GM18502 (cell line): ENCODE results near the gene LSR.
"Not testable (repeated sequence)": the region's sequence is repeated elsewhere in the genome, so short reads cannot be mapped to it uniquely, and the experiment has no call there.

ENCODE experiments used
- ATAC-seq: cut with Tn5 transposase; IDR thresholded peaks from one replicate; pipeline ENCODE4 v1.9.1; 2021; ENCODE audit warnings: mild to moderate bottlenecking; ENCODE audit not compliant: unreplicated experiment, poor library complexity

Gene LSR

DNA sequence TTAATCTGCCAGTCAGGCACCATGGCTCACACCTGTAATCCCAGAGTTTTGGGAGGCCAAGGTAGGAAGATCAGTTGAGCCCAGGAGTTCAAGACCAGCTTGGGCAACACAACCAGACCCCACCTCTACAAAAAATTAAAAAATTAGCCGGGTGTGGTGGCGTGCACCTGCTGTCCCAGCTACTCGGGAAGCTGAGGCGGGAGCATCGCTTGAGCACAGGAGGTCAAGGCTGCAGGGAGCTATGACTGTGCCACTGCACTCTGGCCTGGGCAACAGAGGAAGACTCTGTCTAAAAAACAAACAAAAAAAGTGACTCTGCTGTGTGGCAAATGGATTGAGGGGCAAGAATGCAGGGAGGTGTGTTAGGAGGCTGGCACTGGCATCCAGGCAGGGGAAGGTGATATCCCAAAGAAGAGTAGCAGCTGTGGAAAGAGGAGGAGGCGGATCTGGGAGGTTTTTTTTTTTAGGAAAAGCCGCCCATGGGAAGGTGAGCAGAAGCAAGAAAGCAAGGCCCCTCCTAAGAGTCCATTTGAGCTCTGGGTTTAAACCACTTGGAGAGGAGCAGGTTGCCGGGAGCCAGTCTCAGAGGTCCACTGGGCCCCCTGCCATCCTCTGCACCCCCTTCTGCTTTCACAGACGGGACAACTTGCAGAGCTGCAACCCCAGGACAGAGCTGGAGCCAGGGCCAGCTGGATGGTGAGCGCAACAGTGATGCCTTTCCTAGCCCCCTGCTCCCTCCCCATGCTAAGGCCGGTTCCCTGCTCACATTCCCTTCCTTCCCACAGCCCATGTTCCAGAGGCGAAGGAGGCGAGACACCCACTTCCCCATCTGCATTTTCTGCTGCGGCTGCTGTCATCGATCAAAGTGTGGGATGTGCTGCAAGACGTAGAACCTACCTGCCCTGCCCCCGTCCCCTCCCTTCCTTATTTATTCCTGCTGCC, 35.6 kb downstream of the LSR start:
- ATAC-seq = no peak

DNA sequence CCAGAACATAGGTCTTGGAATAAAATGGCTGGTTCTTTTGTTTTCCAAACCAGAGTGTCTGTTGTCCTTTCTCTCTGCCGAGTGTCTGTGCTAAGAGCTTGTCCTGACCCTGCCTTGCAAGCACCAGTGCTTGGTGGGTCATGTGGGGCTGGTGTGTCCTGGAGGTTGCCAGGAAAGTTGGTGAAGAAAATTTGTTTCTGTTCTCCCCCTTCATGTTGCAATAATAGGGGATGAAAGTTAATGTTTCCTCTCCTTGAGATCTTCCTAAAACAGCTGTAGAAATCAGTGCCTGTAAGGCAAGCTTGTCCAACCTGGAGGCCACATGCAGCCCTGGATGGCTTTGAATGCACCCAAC, 36.3 kb downstream of the LSR start:
- ATAC-seq = no peak

DNA sequence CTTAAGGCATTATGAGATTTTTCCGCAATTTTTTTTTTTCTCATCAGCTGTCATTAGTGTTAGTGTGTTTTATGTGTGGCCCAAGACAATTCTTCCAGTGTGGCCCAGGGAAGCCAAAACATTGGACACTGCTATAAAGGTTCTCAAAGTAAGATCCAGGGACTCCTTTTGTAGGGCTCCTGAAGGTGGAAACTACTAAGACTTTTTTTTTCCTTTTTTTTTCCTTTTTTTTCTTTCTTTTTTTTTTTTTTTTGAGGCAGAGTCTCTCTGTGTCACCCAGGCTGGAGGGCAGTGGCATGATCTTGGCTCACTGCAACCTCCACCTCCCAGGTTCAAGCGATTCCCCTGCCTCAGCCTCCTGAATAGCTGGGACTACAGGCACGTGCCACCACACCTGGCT, 36.7 kb downstream of the LSR start:
- not testable (repeated sequence) for ATAC-seq

DNA sequence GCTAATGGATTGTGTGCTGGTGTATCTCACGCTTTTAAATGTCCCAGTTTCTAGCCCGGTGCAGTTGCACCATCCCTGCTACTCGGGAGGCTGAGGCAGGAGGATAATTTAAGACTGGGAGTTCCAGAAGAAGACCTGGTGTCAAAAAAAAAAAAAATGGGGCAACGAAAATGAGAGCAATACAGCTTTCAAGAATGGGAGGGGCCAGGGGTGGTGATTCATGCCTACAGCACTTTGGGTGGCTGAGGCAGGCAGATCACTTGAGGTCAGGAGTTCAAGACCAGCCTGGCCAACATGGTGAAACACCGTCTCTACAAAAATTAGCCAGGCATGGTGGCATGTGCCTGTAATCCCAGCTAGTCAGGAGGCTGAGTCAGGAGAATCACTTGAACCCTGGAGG, 37.3 kb downstream of the LSR start:
- not testable (repeated sequence) for ATAC-seq

DNA sequence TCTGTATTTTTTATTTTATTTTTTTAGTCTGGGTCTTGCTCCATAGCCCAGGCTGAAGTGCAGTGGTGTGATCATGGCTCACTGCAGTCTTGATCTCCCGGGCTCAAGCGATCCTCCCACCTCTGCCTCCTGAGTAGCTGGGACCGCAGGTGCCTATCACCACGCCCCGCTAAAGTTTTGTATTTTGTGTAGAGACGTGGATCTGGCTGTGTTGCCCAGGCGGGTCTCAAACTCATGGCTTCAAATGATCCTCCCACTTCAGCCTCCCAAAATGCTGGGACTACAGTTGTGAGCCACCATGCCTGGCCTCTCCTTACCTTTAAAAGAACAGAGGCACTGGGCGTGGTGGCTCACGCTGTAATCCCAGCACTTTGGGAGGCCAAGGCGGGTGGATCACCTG, 38.9 kb downstream of the LSR start:
- ATAC-seq = no peak

DNA sequence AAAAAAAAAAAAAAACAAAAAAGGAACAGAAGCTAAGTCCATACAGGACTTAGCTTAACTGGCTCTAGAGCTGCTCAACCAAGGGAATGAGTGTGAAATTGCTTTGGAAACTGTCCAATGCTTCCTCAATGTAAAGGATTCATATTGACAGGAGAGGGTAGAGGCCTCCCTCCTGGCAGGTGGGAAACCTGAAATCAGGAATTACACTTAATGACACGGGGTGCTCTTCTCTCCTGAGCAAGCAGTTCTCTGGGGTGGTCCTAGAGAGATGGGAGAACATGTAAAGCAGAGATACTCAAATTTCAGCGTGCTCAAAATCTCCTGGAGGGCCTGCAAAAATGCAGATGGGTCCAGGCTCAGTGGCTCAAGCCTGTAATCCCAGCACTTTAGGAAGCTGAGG, 39.5 kb downstream of the LSR start:
- ATAC-seq = no peak

DNA sequence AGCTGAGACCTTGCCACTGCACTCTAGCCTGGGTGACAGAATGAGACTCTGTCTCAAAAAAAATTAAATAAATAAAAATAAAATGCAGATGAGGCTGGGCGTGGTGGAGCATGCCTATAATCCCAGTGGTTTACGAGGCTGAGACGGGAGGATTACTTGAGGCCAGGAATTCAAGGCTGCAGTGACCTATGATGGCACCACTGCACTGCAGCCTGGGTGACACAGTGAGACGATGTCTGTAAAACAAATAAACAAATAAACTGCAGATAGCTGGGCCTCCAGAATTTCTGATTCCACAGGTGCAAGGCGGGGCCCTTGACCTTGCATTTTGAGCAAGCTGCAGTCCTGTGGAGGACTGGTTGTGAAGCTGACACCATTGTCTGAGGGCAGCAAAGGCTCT, 40.1 kb downstream of the LSR start:
- no peak for ATAC-seq

DNA sequence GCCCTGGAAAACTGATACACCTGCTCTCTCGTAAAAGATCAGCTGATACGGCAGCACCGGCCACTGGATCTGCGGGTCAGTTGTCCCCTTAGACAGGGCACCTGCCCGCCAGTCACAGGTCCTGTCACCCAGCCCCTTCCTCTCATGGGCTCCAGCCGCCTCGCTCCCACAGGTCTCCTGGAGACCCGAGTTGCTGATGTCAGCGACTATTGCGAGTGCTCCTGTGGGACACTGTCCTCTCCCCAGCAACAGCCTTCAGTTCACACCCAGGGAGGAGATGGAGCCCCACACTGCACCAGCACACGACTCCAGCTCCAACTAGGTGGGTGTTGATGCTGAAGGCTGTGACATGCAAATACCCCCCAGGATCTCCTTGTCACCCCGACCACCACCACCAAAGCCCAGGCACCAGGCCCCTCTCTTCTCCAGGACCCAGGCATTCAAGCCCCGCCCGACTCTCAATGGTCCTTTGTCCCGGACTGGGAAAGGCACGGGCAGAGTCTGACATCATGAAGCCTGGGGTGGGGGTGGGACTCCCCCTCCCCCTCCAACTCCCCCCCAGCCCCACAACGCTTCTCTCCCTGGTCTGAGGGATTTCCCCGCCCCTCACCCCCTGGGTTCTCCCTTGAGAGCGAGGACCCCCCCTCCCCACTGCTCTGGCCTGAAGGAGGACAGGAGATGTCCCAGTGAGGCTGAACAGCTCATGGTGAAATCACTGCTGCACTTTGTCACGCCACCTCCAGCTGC, 41.8 kb downstream of the LSR start:
- no peak for ATAC-seq

DNA sequence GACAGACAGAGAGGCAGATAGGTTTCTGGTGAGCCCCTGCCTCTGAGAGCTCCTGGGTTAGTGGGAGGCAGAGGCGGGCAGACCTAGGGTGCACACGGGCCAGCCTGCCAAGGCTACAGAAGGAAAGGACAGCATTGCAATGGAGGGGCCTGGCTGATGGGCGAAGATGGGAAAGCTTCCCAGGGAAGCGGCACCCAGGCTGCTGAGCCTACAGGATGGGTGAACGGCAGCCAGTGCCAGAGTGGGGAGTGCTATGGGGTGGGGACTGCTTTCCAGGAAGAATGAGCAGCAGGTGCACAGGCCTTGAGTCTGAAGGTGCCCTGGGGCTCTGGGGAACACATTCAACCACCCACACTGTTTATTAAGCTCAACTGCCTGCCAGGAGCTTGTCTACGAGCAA, 42.5 kb downstream of the LSR start:
- ATAC-seq = no peak

DNA sequence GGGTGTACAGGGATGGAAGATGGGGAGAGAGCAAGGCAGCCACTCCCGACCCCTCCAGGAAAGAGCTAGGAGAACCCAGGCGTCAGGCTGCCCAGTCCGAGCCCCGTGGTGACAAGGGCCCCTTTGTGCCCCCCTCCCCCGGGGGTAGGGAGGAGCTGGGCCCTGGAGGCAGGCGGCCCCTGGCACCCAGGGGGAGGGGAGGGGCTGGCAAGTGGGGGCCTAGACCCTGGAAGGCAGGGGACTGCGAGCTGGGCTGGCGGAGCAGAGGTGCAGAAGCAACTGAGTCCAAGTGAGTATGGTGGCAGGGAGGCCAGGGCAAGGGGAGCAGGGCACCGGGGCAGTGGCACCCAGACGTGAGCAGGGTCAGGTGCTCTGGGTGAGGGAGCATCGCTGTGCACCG, 43.1 kb downstream of the LSR start, which contains the start of gene MAG:
Gene MAG (plus strand): TSS at position 246 of the 400 bp plus-strand sequence. CDS start 3,248 bp downstream, outside the sequence.
- ATAC-seq = no peak

DNA sequence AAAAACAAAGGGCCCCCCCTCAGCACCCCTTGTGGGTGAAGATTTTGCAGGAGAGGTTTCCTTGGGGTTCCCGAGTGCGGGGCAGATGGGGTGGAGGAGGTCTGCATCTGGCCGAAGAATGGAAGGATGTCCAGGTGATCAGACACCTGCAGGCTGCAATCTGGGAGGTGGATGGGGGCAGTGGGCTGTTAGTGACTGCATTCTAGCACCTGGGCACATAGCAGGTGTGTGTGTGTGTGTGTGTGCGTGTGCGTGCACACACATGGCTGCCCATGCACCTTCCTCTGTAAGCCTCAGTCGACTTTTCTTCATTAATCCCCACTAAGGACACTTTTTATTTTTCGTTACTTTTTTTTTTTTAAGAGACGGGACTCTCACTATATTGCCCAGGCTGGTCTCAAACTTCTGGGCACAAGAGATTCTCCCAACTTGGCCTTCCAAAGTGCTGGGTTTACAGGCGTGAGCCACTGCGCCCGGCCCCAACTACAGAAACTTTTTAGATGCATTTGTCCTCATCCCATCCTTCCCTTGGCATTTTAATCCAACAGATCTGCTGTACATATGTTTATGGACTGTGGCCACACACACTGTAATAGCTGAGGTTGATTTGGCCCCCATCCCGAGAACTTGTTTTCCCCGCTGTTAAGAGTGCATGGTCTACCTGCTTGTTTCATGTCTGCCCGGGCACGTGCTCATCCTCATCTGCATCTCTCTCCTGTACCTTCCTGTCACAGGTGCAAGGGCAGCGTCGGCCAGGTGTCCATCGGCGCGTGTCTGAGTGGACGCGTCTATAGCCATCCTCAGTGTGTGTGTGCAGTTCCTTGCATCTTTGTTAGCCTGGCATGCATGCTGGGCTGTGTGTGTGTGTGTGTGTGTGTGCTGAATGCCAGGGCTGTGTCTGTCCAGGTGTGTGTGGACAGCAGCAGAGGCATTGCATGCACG, 43.9 kb downstream of the LSR start:
- no peak for ATAC-seq

DNA sequence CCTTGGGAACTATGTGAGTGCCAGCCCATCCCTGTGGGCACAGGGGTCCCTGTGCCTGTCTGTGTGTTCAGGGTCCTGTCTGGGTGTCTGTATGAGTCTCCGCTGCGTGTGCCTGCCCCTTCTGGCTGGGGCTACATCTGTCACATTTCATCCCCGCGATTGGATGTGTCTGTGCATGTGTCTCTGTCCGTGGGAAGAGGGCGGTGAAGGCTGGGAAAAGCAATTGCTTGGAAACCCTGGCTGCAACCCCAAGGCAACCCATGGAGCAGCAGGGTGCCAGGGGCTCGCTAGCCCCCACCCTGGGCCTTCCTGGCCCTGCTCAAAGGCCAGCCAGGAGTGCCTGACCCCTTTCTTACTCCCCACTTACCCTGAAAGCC, 44.5 kb downstream of the LSR start:
- no peak for ATAC-seq

DNA sequence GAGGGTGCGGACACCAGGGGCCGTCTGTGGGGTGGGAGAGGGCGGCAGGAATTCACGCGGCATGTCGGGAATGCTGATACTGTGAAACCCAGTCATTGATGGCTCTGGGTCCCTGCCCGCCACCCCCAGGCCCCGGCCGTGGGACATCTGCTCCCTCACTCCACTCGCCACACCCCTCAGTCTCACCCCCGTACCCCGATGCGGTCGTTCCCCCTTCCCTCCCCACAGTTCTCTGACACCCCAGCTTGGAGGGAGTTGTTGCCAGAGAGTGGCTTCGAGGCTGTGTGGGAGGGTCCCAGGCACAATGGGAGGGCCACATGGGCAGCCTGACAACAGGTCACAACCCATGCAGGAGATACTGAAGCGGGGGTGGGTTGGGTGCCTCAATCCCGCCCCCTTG, 45.0 kb downstream of the LSR start:
- no peak for ATAC-seq

DNA sequence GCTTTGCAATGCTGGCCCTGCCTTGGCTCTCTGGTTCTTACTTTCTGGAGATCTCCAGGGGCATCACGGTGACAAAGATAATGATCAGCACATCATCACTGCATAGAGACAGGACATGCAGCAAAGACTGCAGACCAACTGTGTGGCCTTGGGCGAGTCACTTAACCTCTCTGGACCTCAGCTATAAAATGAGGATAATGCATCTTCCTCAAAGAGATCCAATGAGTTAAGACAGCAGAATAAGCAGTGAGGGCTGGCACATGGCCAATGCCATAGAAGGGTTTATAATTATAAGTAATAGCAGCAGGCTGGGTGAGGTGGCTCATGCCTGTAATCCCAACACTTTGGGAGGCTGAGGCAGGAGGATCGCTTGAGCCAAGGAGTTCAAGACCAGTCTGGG, 45.5 kb downstream of the LSR start:
- ATAC-seq = no peak

DNA sequence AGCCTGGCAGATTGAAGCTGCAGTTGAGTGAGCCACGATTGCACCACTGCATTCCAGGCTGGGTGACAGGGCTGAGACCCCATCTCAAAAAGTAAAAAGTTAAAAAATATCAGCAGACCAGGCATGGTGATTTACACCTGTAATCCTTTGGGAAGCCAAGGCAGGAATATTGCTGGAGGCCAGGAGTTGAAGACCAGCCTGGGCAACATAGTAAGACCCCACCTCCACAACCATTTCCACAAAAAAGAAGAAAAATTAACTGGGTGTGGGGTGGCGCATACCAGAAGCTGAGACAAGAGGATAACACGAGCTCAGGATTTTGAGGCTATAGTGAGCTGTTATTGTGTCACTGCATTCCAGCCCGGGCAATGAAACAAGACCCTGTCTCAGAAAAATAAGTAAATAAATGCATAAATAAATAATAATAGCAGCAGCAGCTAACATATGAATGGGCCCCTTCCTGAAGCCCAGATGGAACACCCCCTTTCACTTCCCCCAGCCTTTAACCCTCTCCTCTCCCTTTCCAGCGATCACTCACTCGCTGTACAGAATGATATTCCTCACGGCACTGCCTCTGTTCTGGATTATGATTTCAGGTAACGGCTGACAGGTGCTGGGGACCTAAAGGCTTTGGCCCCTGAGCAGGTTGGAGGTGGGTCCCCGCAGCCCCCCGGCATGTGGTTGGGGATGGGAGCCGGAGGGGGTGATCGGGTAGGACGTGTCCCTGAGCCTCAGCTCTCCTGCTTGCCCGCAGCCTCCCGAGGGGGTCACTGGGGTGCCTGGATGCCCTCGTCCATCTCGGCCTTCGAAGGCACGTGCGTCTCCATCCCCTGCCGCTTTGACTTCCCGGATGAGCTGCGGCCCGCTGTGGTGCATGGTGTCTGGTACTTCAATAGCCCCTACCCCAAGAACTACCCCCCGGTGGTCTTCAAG, 46.3 kb downstream of the LSR start:
- ATAC-seq = no peak

DNA sequence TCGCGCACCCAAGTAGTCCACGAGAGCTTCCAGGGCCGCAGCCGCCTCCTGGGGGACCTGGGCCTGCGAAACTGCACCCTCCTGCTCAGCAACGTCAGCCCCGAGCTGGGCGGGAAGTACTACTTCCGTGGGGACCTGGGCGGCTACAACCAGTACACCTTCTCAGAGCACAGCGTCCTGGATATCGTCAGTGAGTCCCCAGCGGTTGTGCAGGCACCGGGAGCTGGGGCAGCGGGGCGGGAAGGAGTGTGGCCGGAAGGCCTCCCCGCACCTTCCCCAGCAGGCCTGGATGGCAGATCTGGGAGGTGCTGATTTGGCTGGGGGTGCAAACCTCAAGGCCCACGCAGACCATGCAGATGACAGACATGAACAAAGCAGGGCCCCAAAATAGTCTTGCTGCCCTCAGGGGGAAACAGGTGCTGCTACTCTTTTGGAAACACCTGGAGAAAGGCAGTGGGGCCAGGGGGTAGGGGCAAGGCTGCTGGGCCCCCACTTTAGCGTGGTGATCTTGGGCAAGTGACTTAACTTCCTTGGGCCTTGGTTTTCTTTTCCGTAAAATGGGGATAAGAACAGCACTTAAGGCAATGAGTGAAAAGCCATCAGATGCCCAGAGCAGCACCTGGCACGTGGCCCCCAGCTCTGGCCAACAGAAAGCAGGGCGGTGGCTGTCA, 47.1 kb downstream of the LSR start:
- no peak for ATAC-seq

DNA sequence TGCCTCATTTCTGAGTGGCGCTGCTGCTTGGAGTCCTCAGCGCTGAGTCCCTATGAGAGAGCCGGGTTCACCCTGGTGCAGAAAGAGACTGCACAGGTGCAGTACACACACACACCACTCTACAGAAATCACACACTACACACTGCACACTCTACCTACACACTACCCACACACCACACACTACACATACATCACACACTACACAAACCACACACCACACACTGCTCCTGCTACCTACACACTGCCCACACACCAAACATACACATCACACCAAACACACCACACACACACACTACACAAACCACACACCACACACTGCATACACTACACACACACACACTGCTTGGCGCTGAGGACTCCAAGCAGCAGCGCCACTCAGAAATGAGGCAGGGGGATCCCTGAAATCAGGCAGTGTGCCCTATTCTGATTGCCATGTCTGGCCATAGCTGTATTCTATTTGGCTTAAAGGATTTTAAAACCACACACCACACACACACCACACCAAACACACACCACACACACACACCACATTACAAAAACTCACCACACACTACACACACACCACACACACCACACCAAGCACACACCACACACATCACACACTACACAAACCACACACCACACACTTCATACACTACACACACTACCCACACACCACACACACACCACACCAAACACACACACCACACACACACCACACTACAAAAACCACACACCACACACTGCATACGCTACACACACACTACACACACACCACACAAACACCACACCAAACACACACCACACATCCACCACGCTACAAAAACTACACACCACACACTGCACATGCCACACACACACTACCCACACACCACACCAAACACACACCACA, 48.1 kb downstream of the LSR start:
- ATAC-seq = no peak

DNA sequence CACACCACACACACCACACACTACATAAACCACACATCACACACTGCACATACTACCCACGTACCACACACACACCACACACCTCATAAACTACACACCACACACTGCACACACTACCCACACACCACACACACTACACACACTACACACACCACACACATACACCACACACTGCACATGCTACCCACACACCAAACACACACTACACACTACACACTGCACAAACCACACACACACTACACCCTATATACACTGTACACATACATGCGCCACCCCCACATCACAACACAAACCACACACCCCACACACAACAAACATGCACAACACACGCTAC, 48.7 kb downstream of the LSR start:
- no peak for ATAC-seq
